H9 (cell line): ENCODE measurements around the gene TTC23. TPM values are rescaled to one million over a fixed set of nuclear protein-coding genes. Genes with fewer than 3 reads are reported as not detected.

ENCODE experiments used
- DNase-seq: peaks from one replicate; pipeline ENCODE4 v3.0.0-alpha.2; 2017
- H2AFZ ChIP-seq: one replicate; pipeline ENCODE4 v1.6.1; 2013; ENCODE audit warnings: mild to moderate bottlenecking, low read length, control low read depth, moderate library complexity
- H2AK5ac ChIP-seq: 2 replicates; pipeline ENCODE4 v1.6.1; 2013; ENCODE audit warnings: low read length, control low read depth, mixed read lengths; ENCODE audit not compliant: insufficient read length
- H2BK120ac ChIP-seq: one replicate; pipeline ENCODE4 v1.6.1; 2013; ENCODE audit warnings: low read depth, mild to moderate bottlenecking, low read length, control low read depth, inconsistent platforms; ENCODE audit not compliant: poor library complexity, severe bottlenecking
- H2BK12ac ChIP-seq: 2 replicates; pipeline ENCODE4 v1.6.1; 2013; ENCODE audit warnings: low read length, control low read depth, mixed read lengths, low read depth; ENCODE audit not compliant: insufficient read length
- H2BK15ac ChIP-seq: 2 replicates; pipeline ENCODE4 v1.6.1; 2013; ENCODE audit warnings: low read depth, low read length, control low read depth
- H2BK20ac ChIP-seq: one replicate; pipeline ENCODE4 v1.6.1; 2013; ENCODE audit warnings: low read depth, mild to moderate bottlenecking, low read length, control low read depth, inconsistent platforms; ENCODE audit not compliant: poor library complexity, severe bottlenecking
- H2BK5ac ChIP-seq: 2 replicates; pipeline ENCODE4 v1.6.1; 2013; ENCODE audit warnings: low read length, control low read depth, mixed read lengths; ENCODE audit not compliant: insufficient read length
- H3K14ac ChIP-seq: 2 replicates; pipeline ENCODE4 v1.6.1; 2013; ENCODE audit warnings: low read length, control low read depth; ENCODE audit not compliant: insufficient read depth
- H3K18ac ChIP-seq: 2 replicates; pipeline ENCODE4 v1.6.1; 2013; ENCODE audit warnings: low read depth, mild to moderate bottlenecking, mixed read lengths, low read length, control low read depth; ENCODE audit not compliant: insufficient read length
- H3K23ac ChIP-seq: 2 replicates; pipeline ENCODE4 v1.6.1; 2013; ENCODE audit warnings: low read length, control low read depth, mixed read lengths, low read depth; ENCODE audit not compliant: insufficient read length
- H3K23me2 ChIP-seq: 2 replicates; pipeline ENCODE4 v1.6.1; 2013; ENCODE audit warnings: low read depth, mild to moderate bottlenecking, mixed read lengths, low read length, control low read depth; ENCODE audit not compliant: insufficient read length, poor library complexity, severe bottlenecking
- H3K27ac ChIP-seq: 2 replicates; pipeline ENCODE4 v1.5.1; 2013; ENCODE audit warnings: low read length, control low read depth, mixed read lengths, low read depth; ENCODE audit not compliant: insufficient read length
- H3K27me3 ChIP-seq: 2 replicates; pipeline ENCODE4 v1.6.1; 2013; ENCODE audit warnings: low read length, control low read depth, inconsistent platforms; ENCODE audit not compliant: insufficient read depth
- H3K4ac ChIP-seq: 2 replicates; pipeline ENCODE4 v1.6.1; 2013; ENCODE audit warnings: low read depth, mild to moderate bottlenecking, control low read depth, inconsistent platforms, low read length, moderate library complexity
- H3K4me1 ChIP-seq: 2 replicates; pipeline ENCODE4 v1.6.1; 2013; ENCODE audit warnings: low read length, control low read depth, inconsistent platforms; ENCODE audit not compliant: insufficient read depth
- H3K4me2 ChIP-seq: 2 replicates; pipeline ENCODE4 v1.6.1; 2013; ENCODE audit warnings: low read length, control low read depth, mixed read lengths; ENCODE audit not compliant: insufficient read length, insufficient read depth
- H3K56ac ChIP-seq: 2 replicates; pipeline ENCODE4 v1.6.1; 2013; ENCODE audit warnings: low read depth, mild to moderate bottlenecking, mixed read lengths, low read length, control low read depth; ENCODE audit not compliant: insufficient read length
- H3K79me1 ChIP-seq: 2 replicates; pipeline ENCODE4 v1.6.1; 2013; ENCODE audit warnings: low read depth, mild to moderate bottlenecking, moderate library complexity, low read length, control low read depth, inconsistent platforms; ENCODE audit not compliant: insufficient read depth, poor library complexity, severe bottlenecking
- H3K79me2 ChIP-seq: 2 replicates; pipeline ENCODE4 v1.6.1; 2013; ENCODE audit warnings: low read length, control low read depth, inconsistent platforms; ENCODE audit not compliant: insufficient read depth
- H3K9ac ChIP-seq: 2 replicates; pipeline ENCODE4 v1.6.1; 2013; ENCODE audit warnings: low read length, control low read depth, mixed read lengths; ENCODE audit not compliant: insufficient read length; ENCODE audit errors: extremely low read depth
- H3K9me3 ChIP-seq: one replicate; pipeline ENCODE4 v1.6.1; 2013; ENCODE audit warnings: low read depth, low read length, inconsistent platforms; ENCODE audit not compliant: control insufficient read depth
- H3T11ph ChIP-seq: one replicate; pipeline ENCODE4 v1.6.1; 2013; ENCODE audit warnings: mild to moderate bottlenecking, low read length, control low read depth, inconsistent platforms
- H4K20me1 ChIP-seq: one replicate; pipeline ENCODE4 v1.6.1; 2013; ENCODE audit not compliant: control insufficient read depth, insufficient read length, insufficient read depth
- H4K5ac ChIP-seq: 2 replicates; pipeline ENCODE4 v1.6.1; 2013; ENCODE audit warnings: low read depth, mild to moderate bottlenecking, mixed read lengths, low read length, control low read depth; ENCODE audit not compliant: insufficient read length
- H4K8ac ChIP-seq: replicated peaks from 2 replicates; pipeline ENCODE4 v1.6.1; 2013; ENCODE audit warnings: low read length, control low read depth, mixed read lengths, low read depth; ENCODE audit not compliant: insufficient read length
- H4K91ac ChIP-seq: 2 replicates; pipeline ENCODE4 v1.6.1; 2013; ENCODE audit warnings: low read depth, mild to moderate bottlenecking, moderate library complexity, mixed read lengths, low read length, control low read depth; ENCODE audit not compliant: insufficient read length
- H3K27ac Mint-ChIP-seq, 3 experiments: 2 replicates in 2 of 3; 3 replicates in 1 of 3; pipeline ENCODE4 v1.8.0; 2020 to 2021; ENCODE audit warnings: mixed read lengths in 3 of 3, mild to moderate bottlenecking in 1 of 3, moderate library complexity in 1 of 3
- H3K27me3 Mint-ChIP-seq: 2 replicates; pipeline ENCODE4 v1.8.0; 2021; ENCODE audit warnings: low read depth, mild to moderate bottlenecking, moderate library complexity, mixed read lengths
- H3K36me3 Mint-ChIP-seq, 3 experiments: 2 replicates in 2 of 3; 3 replicates in 1 of 3; pipeline ENCODE4 v1.8.0; 2020 to 2021; ENCODE audit warnings: low read depth in 3 of 3, mixed read lengths in 3 of 3; ENCODE audit not compliant: insufficient read depth in 1 of 3
- H3K4me1 Mint-ChIP-seq, 2 experiments: 2 replicates each; pipeline ENCODE4 v1.8.0; 2020; ENCODE audit warnings: mixed read lengths in 2 of 2
- H3K4me3 Mint-ChIP-seq, 2 experiments: 2 replicates in 1 of 2; 3 replicates in 1 of 2; pipeline ENCODE4 v1.8.0; 2020 to 2021; ENCODE audit warnings: mild to moderate bottlenecking in 2 of 2, mixed read lengths in 2 of 2, moderate library complexity in 1 of 2
- H3K9me3 Mint-ChIP-seq, 2 experiments: 2 replicates in 1 of 2; 3 replicates in 1 of 2; pipeline ENCODE4 v1.8.0; 2020; ENCODE audit warnings: mild to moderate bottlenecking in 2 of 2, mixed read lengths in 2 of 2, moderate library complexity in 1 of 2
- CTCF ChIP-seq: fragments of 200-600 bp; sonication (generic); conservative IDR thresholded peaks from 3 replicates; pipeline ENCODE4 v1.8.0; 2021; ENCODE audit warnings: antibody characterized with exemption, mild to moderate bottlenecking
- WGBS: extraction: QIAGEN DNeasy Blood & Tissue Kit; methylation state at CpG from one replicate; pipeline ENCODE4 v1.1.7; 2013; ENCODE audit warnings: missing lambda C conversion rate, low lambda C conversion rate, mixed read lengths; ENCODE audit not compliant: insufficient read length; ENCODE audit errors: extremely low coverage; 5-methylcytosine and 5-hydroxymethylcytosine counted together
- total RNA-seq: library from RNA; stranded (reverse); gene quantifications from 2 replicates; pipeline ENCODE4 v1.2.1, GENCODE V29; 2021

TTC23 gene
- total RNA-seq, 1 experiment from 2014 or later, result 14.3 TPM

DNA sequence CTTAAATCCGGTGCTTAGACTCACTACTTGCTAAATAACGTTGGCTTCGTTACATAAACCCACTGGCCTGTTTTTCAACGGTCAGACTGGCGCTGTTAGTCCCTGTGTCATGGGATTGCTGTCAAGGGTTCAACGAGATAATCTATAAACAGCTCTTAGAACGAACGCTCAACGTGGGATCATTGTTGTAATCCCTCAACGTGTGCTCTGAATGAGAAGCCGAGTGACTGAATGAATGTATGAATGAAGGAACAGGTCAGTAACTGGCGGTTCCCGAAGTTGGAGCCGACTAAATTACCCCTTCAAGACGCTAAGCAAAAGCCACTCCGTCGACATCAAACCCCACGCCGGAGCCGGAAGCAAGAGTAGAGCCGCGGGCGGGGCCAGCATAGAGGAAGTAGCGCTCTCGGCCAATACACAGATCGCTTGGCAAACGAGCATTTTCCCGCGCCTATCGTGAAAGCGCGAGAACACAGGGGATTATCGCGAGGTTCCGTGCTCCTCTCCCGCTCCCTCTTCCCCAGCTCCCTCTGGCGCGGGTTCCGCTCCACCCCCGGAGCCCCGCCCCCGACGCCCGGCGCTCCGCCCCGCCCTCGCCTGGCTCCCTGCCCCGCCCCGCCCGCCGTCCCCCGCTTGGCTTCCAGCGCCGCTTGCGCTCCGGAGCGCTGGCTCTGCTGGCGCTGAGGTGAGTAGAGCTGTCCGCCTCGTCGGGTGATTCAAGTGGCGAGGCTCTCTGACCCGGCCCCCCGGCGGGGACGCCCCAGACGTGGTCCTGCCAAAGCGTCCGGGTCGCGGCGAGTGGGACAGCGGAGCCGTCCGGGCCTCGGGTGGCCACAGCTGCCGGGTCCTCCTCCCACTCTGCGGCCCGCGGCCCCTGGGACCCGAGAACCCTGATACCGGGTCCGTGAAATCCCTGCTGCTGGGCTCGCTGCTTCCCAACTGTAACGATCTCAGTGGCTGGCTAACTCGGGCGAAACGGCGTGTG, 1.8 kb upstream of the TTC23 start, which contains the start of gene LRRC28:
Gene LRRC28, plus strand, starts transcription at position 625 of the 985 bp plus-strand sequence. CDS start 4,477 bp downstream, outside the sequence.
- Histone ChIP-seq H3K56ac (no peak within 1 kb of the TSS), H3K9me3 (no peaks in the 10 kb centered on the region), H2BK15ac (no peak within 1 kb of the TSS), H3K27ac (peak within 1 kb of the TSS; percentile 73), H2AK5ac (no peak within 1 kb of the TSS), H2BK12ac (no peak within 1 kb of the TSS), H3K18ac (no peak within 1 kb of the TSS), H3K27me3 (no peaks in the 10 kb centered on the region), H2BK5ac (no peak within 1 kb of the TSS), H3K9ac (peak within 1 kb of the TSS; percentile 86), H4K8ac (no peak within 1 kb of the TSS), H3K23ac (no peak within 1 kb of the TSS), H3K79me1 (no peaks in the 10 kb centered on the region), H4K91ac (no peak within 1 kb of the TSS), H3K23me2 (peaks cover 3% of the 10 kb centered on the region), H3K14ac (peak within 1 kb of the TSS; percentile 70; the same call in 1 of the 2 replicates), H3K4me2 (peak within 1 kb of the TSS; percentile 99), H2AFZ (peak within 1 kb of the TSS; percentile 90), H3K4me1 (no peaks in the 10 kb centered on the region; the same call in 1 of the 2 replicates), H3K79me2 (no peaks in the 10 kb centered on the region; the same call in 1 of the 2 replicates), H4K20me1 (no peaks in the 10 kb centered on the region), H3K4ac (no peak within 1 kb of the TSS), H3T11ph (no peak within 1 kb of the TSS), H4K5ac (peak within 1 kb of the TSS; percentile 15), H2BK20ac (no peak within 1 kb of the TSS), H2BK120ac (no peak within 1 kb of the TSS)
- TF ChIP-seq CTCF, result no peak
- Mint-ChIP-seq H3K27me3 (no peaks in the 10 kb centered on the region), H3K4me3 (peak within 1 kb of the TSS in 1 of 2 experiments; percentile 86; a peak in 3 of 5 replicates), H3K9me3 (no peaks in the 10 kb centered on the region), H3K27ac (peak within 1 kb of the TSS; percentile 89 to 98 (median 97); a peak in 6 of 7 replicates), H3K4me1 (peaks cover 16 to 17% of the 10 kb centered on the region in 2 experiments; a peak in 3 of 4 replicates), H3K36me3 (peaks cover 0 to under 1% (median 0%) of the 10 kb centered on the region in 3 experiments; a peak in 1 of 7 replicates)
- no CpG with 5 or more reads among the region's 90 CpGs for WGBS
- DNase-seq, result peak; percentile 99
